Stimulated activated CD4-positive, alpha-beta T cell treated with anti-CD3 and anti-CD28 coated beads, Interleukin-2, amount 100 ng/mL, for 48 hours (primary cell): Measurements from ENCODE around the gene C3orf20.

Experiments
- DNase-seq, 2 donors: peaks; one replicate each; pipeline ENCODE4 v3.0.0-alpha.2; 2020

Gene C3orf20

GRCh38 chr3:14674841-14675240 lies at the start of gene C3orf20:
Gene C3orf20, plus strand, starts transcription at chr3:14675141. Its CDS starts 7,573 bp downstream, at chr3:14682714.
- no peak for DNase-seq

- no peak for DNase-seq
Observed at GRCh38 chr3:14625443-14625842, 49.5 kb upstream of the C3orf20 start.

GRCh38 chr3:14627815-14628214 lies 47.1 kb upstream of the C3orf20 start:
- DNase-seq, result no peak

- DNase-seq, result no peak
Observed at GRCh38 chr3:14628406-14628805, 46.5 kb upstream of the C3orf20 start.

- no peak for DNase-seq
Observed at GRCh38 chr3:14630404-14631100, 44.4 kb upstream of the C3orf20 start.

- DNase-seq, result no peak
Observed at GRCh38 chr3:14631101-14631497, 43.8 kb upstream of the C3orf20 start.

- no peak for DNase-seq
Observed at GRCh38 chr3:14631687-14632441, 43.1 kb upstream of the C3orf20 start.

GRCh38 chr3:14632442-14632930 lies 42.5 kb upstream of the C3orf20 start:
- DNase-seq, result no peak

- DNase-seq, result no peak
Observed at GRCh38 chr3:14633417-14633816, 41.5 kb upstream of the C3orf20 start.

- DNase-seq, result peak; percentile 46 to 51
Observed at GRCh38 chr3:14633819-14634424, 41.0 kb upstream of the C3orf20 start.

- DNase-seq, result no peak
Observed at GRCh38 chr3:14634763-14635400, 40.1 kb upstream of the C3orf20 start.

GRCh38 chr3:14636496-14637087 lies 38.3 kb upstream of the C3orf20 start:
- DNase-seq, result no peak

- DNase-seq, result no peak
Observed at GRCh38 chr3:14640157-14640562, 34.8 kb upstream of the C3orf20 start.

GRCh38 chr3:14640734-14641133 lies 34.2 kb upstream of the C3orf20 start:
- DNase-seq, result no peak

GRCh38 chr3:14641346-14641745 lies 33.6 kb upstream of the C3orf20 start:
- DNase-seq, result no peak

GRCh38 chr3:14645453-14645852 lies 29.5 kb upstream of the C3orf20 start:
- no peak for DNase-seq

GRCh38 chr3:14646131-14646573 lies 28.8 kb upstream of the C3orf20 start:
- no peak for DNase-seq

GRCh38 chr3:14646589-14647413 lies 28.1 kb upstream of the C3orf20 start:
- no peak for DNase-seq

GRCh38 chr3:14647976-14648955 lies 26.7 kb upstream of the C3orf20 start:
- DNase-seq, result no peak

GRCh38 chr3:14649466-14649865 lies 25.5 kb upstream of the C3orf20 start:
- DNase-seq, result no peak

GRCh38 chr3:14650193-14650592 lies 24.7 kb upstream of the C3orf20 start:
- DNase-seq, result no peak
